ENCODE results near the gene RNU4-1. TPM values are rescaled to one million over a fixed set of nuclear protein-coding genes. Genes with fewer than 3 reads are reported as not detected.
A peak's percentile ranks its signal among the peaks of the same experiment; 100 is the strongest.

The RNU4-1 gene
- total RNA-seq, 1 experiment from 2014 or later, result 2,759 TPM

DNA sequence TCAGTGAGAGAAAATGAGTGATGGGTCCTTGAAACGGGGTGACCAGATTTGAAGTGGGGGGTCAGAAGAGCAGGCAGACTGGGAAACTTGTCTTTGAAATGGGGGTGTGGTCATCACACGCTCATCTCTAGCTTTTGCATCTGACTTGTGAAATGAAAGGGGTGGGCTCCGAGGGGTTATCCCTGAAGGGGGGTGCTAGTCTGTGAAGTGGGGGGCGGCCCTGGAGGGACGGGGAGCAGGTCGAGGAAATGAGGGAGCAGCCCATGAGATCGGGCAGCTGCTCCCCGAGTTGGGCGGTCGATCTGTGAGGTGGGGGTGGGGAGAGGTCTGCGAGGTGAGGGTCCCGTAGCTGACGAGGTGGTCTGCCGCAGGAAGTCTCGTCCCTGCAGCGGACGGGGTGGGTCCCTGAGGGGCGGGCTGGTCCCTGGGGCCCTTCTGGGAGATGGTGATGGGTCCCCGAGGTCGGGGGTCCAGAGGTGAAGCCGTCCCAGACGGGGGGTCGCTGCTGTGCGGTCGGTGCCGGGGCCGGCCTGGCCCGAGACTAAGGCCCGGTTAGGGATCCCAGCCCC is 28.0 kb downstream of the RNU4-1 start:
- peak overlapping the region; percentile 74 for H3K27ac Mint-ChIP-seq (ENCODE audit: unreplicated experiment)
- no peaks in the 10 kb centered on the region for H3K9me3 Mint-ChIP-seq (ENCODE audit: low read depth, unreplicated experiment)
- TF ChIP-seq, protein P1, sequence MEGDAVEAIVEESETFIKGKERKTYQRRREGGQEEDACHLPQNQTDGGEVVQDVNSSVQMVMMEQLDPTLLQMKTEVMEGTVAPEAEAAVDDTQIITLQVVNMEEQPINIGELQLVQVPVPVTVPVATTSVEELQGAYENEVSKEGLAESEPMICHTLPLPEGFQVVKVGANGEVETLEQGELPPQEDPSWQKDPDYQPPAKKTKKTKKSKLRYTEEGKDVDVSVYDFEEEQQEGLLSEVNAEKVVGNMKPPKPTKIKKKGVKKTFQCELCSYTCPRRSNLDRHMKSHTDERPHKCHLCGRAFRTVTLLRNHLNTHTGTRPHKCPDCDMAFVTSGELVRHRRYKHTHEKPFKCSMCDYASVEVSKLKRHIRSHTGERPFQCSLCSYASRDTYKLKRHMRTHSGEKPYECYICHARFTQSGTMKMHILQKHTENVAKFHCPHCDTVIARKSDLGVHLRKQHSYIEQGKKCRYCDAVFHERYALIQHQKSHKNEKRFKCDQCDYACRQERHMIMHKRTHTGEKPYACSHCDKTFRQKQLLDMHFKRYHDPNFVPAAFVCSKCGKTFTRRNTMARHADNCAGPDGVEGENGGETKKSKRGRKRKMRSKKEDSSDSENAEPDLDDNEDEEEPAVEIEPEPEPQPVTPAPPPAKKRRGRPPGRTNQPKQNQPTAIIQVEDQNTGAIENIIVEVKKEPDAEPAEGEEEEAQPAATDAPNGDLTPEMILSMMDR (IDR thresholded peaks at IDR 0.05; ENCODE audit: unreplicated experiment), result no peak
- intact Hi-C loops (cut with micrococcal nuclease; ENCODE audit: unreplicated experiment), result loop anchor here (1.0 to 2.0 kb wide), 2 partner anchors 37 to 64 kb away; partner anchors contain the start of gene RPLP0
- peaks cover 41% of the 10 kb centered on the region for H3K4me1 Mint-ChIP-seq (ENCODE audit: low read depth, unreplicated experiment)
- no TSS peak for BruUV-seq (replicated peaks)
- H3K36me3 Mint-ChIP-seq (ENCODE audit: insufficient read depth, unreplicated experiment), result peaks cover 49% of the 10 kb centered on the region
- DNase-seq, result no peak
- CTCF ChIA-PET, result interaction anchor here (0.6 to 13.8 kb wide), 11 partner anchors 8 to 147 kb away, joined by 3 to 338 read pairs (median 5); partner anchors contain the start of genes RNU4-2, RPLP0 and SIRT4
- peak overlapping the region; percentile 87 for H3K4me3 Mint-ChIP-seq (ENCODE audit: low read depth, unreplicated experiment)
- no peaks in the 10 kb centered on the region for H3K27me3 Mint-ChIP-seq (ENCODE audit: unreplicated experiment)

DNA sequence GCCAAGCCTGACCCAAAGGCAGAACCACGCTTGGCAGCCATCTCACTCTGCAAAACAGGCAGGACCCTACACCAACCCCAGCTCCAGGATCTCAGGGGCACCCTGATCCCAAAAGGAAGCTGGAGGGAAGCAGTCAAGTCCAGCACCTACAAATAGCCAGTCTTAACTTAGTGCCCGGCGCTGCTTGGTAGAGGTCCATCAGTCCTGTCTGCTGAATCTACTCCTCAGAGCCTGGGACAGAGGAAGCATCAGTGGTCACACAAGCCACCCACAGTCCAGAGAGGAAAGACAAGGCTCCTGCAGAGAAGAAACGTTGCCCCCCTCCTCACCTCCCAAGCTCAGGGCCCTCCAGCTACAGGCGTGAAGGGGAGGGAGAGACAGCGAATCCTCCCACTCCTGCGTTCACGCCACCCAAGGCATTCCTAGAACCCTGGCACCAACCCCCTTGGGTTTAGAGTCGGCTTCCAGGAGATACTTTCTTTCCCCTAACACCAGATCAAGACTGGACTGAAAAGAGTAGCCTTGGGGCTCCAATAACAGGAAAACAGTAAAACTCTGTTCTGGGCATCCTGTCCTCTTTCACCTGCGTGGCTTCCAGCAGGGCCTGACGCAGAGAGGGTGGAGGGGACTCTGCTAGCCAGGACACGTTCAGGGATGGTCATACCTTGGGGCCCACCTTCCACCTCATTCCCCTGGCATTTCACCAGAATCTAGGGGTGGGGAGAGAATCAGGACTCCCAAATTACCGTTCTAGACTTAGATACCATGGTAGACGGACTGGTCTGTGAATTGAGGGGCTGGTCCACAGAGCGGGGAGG is 28.7 kb downstream of the RNU4-1 start:
- intact Hi-C loops (cut with micrococcal nuclease; ENCODE audit: unreplicated experiment), result loop anchor here (1.0 to 2.0 kb wide), 2 partner anchors 36 to 63 kb away; partner anchors contain the start of gene RPLP0
- BruUV-seq (replicated peaks), result no TSS peak
- Mint-ChIP-seq H3K4me3 (ENCODE audit: low read depth, unreplicated experiment) (peak overlapping the region; percentile 87), H3K27me3 (ENCODE audit: unreplicated experiment) (no peaks in the 10 kb centered on the region), H3K4me1 (ENCODE audit: low read depth, unreplicated experiment) (peaks cover 48% of the 10 kb centered on the region), H3K36me3 (ENCODE audit: insufficient read depth, unreplicated experiment) (peaks cover 52% of the 10 kb centered on the region), H3K9me3 (ENCODE audit: low read depth, unreplicated experiment) (no peaks in the 10 kb centered on the region), H3K27ac (ENCODE audit: unreplicated experiment) (peak overlapping the region; percentile 74)
- no peak for DNase-seq
- TF ChIP-seq, protein P1 (IDR thresholded peaks at IDR 0.05; ENCODE audit: unreplicated experiment), result no peak
- CTCF ChIA-PET, result interaction anchor here (0.7 to 13.8 kb wide), 4 partner anchors 29 to 38 kb away, joined by 3 to 338 read pairs (median 23); partner anchors contain the start of gene SIRT4

DNA sequence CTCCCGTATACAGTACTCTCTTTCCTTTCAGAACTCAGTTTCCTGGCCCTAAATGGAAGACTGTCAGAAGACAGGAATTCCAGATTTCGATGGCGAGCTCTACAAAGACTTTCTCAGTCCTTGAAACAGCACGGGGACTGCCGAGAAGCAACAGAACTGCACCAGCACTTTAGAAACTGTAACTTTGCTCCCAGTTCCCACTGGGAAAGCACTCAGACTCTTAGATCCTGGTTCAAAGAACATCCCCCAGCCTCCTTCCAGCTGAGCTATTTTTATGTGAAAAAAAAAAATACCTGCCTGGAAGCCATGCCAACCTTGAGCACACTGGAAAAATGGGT is 29.3 kb downstream of the RNU4-1 start:
- intact Hi-C loops (cut with micrococcal nuclease; ENCODE audit: unreplicated experiment), result loop anchor here (1.0 to 2.0 kb wide), 2 partner anchors 35 to 63 kb away; partner anchors contain the start of gene RPLP0
- H3K27ac Mint-ChIP-seq (ENCODE audit: unreplicated experiment), result peak overlapping the region; percentile 74
- H3K4me3 Mint-ChIP-seq (ENCODE audit: low read depth, unreplicated experiment), result peak overlapping the region; percentile 87
- H3K27me3 Mint-ChIP-seq (ENCODE audit: unreplicated experiment), result no peaks in the 10 kb centered on the region
- H3K4me1 Mint-ChIP-seq (ENCODE audit: low read depth, unreplicated experiment), result peaks cover 49% of the 10 kb centered on the region
- H3K9me3 Mint-ChIP-seq (ENCODE audit: low read depth, unreplicated experiment), result no peaks in the 10 kb centered on the region
- no TSS peak for BruUV-seq (replicated peaks)
- TF ChIP-seq, protein P1 (IDR thresholded peaks at IDR 0.05; ENCODE audit: unreplicated experiment), result no peak
- H3K36me3 Mint-ChIP-seq (ENCODE audit: insufficient read depth, unreplicated experiment), result peaks cover 52% of the 10 kb centered on the region
- CTCF ChIA-PET, result interaction anchor here (0.7 to 13.8 kb wide), 3 partner anchors 28 to 38 kb away, joined by 3 to 338 read pairs (median 20); partner anchors contain the start of gene SIRT4
- no peak for DNase-seq

- no peaks in the 10 kb centered on the region for H3K27me3 Mint-ChIP-seq (ENCODE audit: unreplicated experiment)
- peak overlapping the region; percentile 52 for H3K27ac Mint-ChIP-seq (ENCODE audit: unreplicated experiment)
- peak overlapping the region; percentile 87 for H3K4me3 Mint-ChIP-seq (ENCODE audit: low read depth, unreplicated experiment)
- intact Hi-C loops (cut with micrococcal nuclease; ENCODE audit: unreplicated experiment), result no loop called here
- TF ChIP-seq, protein P1 (IDR thresholded peaks at IDR 0.05; ENCODE audit: unreplicated experiment), result no peak
- no peaks in the 10 kb centered on the region for H3K9me3 Mint-ChIP-seq (ENCODE audit: low read depth, unreplicated experiment)
- H3K36me3 Mint-ChIP-seq (ENCODE audit: insufficient read depth, unreplicated experiment), result peaks cover 52% of the 10 kb centered on the region
- BruUV-seq (replicated peaks), result TSS peak; percentile 22
- CTCF ChIA-PET, result interaction anchor here (0.7 to 13.8 kb wide), 4 partner anchors 23 to 39 kb away, joined by 3 to 338 read pairs (median 12); partner anchors contain the start of gene SIRT4
- DNase-seq, result no peak
- H3K4me1 Mint-ChIP-seq (ENCODE audit: low read depth, unreplicated experiment), result peaks cover 51% of the 10 kb centered on the region
Measured at GRCh38 chr12:120262852-120263747, 29.9 kb downstream of the RNU4-1 start.

All from Calu3 (cell line).